Endothelial cell of hepatic sinusoid (primary cell): ENCODE data around the gene DPH5.
"Not testable (repeated sequence)": the region's sequence is repeated elsewhere in the genome, so short reads cannot be mapped to it uniquely, and the experiment has no call there.

Source experiments
- in situ Hi-C: cut with HindIII; loops from 2 replicates; pipeline ENCODE4 v1.10.0; 2017; ENCODE audit warnings: low sequenced_read_pairs

DPH5 gene

DNA sequence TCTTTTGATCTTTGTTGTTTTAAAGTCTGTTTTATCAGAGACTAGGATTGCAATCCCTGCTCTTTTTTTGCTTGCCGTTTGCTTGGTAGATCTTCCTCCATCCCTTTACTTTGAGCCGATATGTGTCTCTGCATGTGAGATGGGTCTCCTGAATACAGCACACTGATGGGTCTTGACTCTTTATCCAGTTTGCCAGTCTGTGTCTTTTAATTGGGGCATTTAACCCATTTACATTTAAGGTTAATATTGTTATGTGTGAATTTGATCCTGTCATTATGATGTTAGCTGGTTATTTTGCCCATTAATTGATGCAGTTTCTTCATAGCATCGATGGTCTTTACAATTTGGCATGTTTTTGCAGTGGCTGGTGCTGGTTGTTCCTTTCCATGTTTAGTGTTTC is 77.8 kb downstream of the DPH5 start:
- in situ Hi-C loops, result not testable (repeated sequence)

DNA sequence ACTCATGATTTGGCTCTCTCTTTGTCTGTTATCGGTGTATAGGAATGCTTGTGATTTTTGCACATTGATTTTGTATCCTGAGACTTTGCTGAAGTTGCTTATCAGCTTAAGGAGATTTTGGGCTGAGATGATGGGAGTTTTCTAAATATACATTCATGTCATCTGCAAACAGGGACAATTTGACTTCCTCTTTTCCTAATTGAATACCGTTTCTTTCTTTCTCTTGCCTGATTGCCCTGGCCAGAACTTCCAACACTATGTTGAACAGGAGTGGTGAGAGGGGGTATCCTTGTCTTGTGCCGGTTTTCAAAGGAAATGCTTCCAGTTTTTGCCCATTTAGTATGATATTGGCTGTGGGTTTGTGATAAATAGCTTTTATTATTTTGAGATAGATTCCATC is 79.5 kb downstream of the DPH5 start:
- in situ Hi-C loops, result not testable (repeated sequence)

DNA sequence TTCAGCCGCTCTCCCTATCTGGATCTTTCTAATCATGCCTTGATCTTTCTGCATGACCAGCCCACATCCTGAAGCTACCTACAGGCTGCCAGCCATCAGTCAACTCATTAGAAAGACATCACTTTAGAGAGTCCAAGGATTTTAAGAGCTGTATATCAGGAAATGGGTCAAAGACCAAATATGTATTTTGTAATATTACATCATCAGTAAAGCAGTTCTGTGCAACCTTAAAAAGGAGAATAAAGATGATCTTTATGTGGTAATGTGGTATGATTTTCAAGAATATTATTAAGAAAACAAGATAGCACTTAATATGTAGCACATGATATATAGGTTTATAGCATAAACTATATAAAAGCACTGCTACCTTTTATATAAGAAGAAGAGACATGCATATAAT is 82.1 kb downstream of the DPH5 start:
- in situ Hi-C loops, result no loop called here

DNA sequence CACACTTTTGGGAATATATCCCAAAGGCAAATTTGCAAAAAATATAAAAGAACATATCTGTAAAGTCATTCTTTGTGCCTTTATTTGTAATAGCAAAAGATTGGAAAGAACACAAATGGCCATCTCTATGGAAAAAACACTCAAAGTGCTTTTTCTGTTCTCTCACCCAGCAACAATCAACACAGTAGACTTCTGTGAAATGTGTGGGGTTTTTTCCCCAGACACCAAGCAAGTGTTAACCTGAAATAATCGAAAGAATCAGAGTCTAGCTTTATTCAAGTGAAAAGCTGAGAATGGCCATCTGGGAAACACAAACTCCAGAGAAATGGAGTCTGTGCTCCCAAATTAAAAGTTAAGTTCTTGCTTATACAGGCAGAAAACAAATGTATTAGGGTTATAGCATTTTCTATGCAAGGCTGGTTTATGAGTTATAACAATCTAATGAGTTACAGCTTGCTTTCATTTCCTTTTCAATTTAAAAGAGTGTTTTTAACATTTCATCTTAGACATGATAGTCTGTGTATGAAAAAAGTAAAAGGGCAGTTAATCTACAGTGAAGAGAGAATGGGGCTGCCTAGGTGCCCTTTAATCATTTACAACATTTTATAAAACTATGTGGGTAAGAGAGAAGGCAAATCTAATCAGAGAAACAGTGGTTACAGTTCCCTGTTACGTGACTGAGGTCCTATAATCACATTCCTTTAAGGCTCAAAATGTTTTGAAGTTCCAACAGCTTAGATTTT is 83.1 kb downstream of the DPH5 start:
- in situ Hi-C loops, result no loop called here

DNA sequence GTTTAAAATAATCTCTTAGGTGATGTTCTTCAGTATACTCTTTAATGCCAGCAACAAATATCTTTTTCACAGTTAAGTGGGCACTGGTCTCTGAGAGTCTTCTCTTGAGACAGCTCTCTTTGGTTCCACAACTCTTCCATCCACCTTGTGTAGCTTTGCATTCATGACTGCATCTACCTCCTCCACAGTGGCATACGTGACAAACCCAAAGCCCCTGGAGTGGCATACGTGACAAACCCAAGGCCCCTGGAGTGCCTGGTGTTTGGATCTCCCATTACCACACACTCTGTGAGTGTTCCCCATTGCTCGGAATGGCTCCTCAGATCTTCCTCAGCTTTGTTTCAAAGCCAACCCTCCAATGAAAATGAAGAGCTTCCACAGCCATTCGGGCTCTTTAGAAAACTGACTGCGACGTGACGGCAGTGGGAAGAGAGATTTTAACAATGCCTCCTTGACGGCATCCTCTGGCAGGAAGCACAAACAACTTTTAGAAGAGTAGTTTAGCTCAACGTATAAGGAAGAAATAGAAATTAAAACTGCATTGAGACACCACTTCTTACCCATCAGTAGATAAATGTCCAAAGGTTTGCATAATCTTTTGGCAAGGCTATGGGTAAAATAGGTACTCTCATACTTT is 83.9 kb downstream of the DPH5 start:
- in situ Hi-C loops, result no loop called here

DNA sequence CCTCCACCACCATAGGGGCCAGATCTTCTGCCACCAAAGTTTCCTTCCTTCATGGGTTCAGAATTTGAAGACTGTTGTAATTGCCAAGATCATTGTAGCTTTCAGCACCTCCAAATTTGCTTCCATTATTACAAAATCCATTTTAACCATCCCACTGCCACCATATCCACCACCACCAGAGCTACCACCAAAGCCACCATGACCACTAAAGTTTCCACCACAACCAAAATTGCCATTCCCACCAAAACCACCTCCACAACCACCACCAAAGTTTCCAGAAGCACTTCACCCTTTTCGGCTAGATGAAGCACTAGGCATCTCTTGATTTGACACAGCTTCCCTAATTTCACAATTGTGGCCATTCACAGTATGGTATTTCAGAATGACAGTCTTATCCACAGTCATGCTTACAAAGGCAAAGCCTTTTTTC is 84.5 kb downstream of the DPH5 start:
- in situ Hi-C loops, result no loop called here
